Measurements from ENCODE around the gene UGT1A9. TPM values are rescaled to one million over a fixed set of nuclear protein-coding genes. Genes with fewer than 3 reads are reported as not detected.
A peak's percentile ranks its signal among the peaks of the same experiment; 100 is the strongest.

Gene UGT1A9
- total and polyA plus RNA-seq, 10 of the 15 experiments (the other 5 are each of a cell fraction or from before 2014, with no cell fraction given) = 0.07 TPM; not detected in 9

DNA sequence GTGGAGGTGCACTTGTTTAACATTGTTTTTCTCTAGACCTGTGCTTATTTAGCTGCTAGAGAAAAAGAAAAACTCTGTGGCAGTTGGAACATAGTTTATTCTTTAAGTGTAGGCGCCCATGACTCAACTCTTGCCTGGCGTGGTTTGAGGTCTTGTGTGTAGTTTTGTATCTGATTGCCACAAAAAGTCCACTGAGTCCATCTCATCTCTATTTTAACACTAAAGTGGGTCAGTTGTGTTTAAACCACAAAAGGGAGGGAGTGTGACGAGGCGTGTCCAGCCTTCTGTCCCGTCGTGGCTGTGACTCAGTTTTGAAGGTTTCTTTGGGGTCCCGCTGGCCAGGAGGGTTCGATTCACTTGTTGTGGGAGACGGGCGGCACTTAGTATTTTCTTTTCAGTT is 15.3 kb upstream of the UGT1A9 start (continued):
- TF ChIP-seq PAX5 (IDR thresholded peaks at IDR 0.05; ENCODE audit: borderline replicate concordance, low read depth, low read length) = peak; percentile 67; the same call in 1 of the 2 replicates

GRCh38 chr2:233658610-233659009 is 13.1 kb upstream of the UGT1A9 start:
- CTCF ChIA-PET = no interaction called here
- Histone ChIP-seq H3K79me2 (ENCODE audit: control insufficient read depth, insufficient read depth, low read length) (no peaks in the 10 kb centered on the region), H3K4me2 (ENCODE audit: control insufficient read depth, insufficient read depth) (no peak overlapping the region), H4K20me1 (ENCODE audit: control insufficient read depth, insufficient read depth) (no peaks in the 10 kb centered on the region), H3K9me3 (replicated peaks; ENCODE audit: control insufficient read depth, insufficient read depth, low read length) (peaks cover 2% of the 10 kb centered on the region; the same call in 1 of the 3 replicates), H3K9ac (ENCODE audit: control insufficient read depth, insufficient read depth, low read length) (no peak overlapping the region), H3K27me3 (replicated peaks in 1 of 2; ENCODE audit: control insufficient read depth in 2 of 2, insufficient read depth in 2 of 2, low read length in 1 of 2) (no peaks in the 10 kb centered on the region), H3K36me3 (ENCODE audit: control insufficient read depth in 2 of 2, insufficient read depth in 2 of 2, low read length in 1 of 2) (no peaks in the 10 kb centered on the region), H2AFZ (ENCODE audit: control insufficient read depth, low read depth, low read length) (no peak overlapping the region), H3K27ac (ENCODE audit: control insufficient read depth, insufficient read depth) (no peak overlapping the region), H3K4me3 (no peak overlapping the region), H3K4me1 (ENCODE audit: control insufficient read depth, insufficient read depth, low read length) (no peaks in the 10 kb centered on the region)
- DNase-seq (ENCODE audit: low read depth, low spot score) (no peak), FAIRE-seq (no peak), ATAC-seq (no peak)
- SMC1A ChIA-PET (ENCODE audit: uncharacterized antibody, unreplicated experiment) = no interaction called here
- intact Hi-C loops (cut with micrococcal nuclease; ENCODE audit: unreplicated experiment) = no loop called here
- POLR2A ChIA-PET = no interaction called here
- in situ Hi-C loops (cut with MboI) = no loop called here
- RAD21 ChIA-PET (ENCODE audit: unreplicated experiment) = no interaction called here
- BruUV-seq (replicated peaks) = no TSS peak
- no peak for TF ChIP-seq FOS (IDR thresholded peaks at IDR 0.05; ENCODE audit: borderline replicate concordance, extremely low read depth, insufficient read length)
- TF ChIP-seq, protein P1, sequence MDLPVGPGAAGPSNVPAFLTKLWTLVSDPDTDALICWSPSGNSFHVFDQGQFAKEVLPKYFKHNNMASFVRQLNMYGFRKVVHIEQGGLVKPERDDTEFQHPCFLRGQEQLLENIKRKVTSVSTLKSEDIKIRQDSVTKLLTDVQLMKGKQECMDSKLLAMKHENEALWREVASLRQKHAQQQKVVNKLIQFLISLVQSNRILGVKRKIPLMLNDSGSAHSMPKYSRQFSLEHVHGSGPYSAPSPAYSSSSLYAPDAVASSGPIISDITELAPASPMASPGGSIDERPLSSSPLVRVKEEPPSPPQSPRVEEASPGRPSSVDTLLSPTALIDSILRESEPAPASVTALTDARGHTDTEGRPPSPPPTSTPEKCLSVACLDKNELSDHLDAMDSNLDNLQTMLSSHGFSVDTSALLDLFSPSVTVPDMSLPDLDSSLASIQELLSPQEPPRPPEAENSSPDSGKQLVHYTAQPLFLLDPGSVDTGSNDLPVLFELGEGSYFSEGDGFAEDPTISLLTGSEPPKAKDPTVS (IDR thresholded peaks at IDR 0.05; ENCODE audit: low read depth, low read length) = no peak
- no peak for TF ChIP-seq SP1 (IDR thresholded peaks at IDR 0.05; ENCODE audit: low read depth, low read length)
- no peak for TF ChIP-seq IRF5 (IDR thresholded peaks at IDR 0.05; ENCODE audit: borderline replicate concordance)
- no peak for TF ChIP-seq WRNIP1 (IDR thresholded peaks at IDR 0.05; ENCODE audit: borderline replicate concordance, low read depth, low read length)
- TF ChIP-seq E2F8 (IDR thresholded peaks at IDR 0.05; ENCODE audit: low read depth, partially characterized antibody) = no peak
- no peak for TF ChIP-seq SMAD5 (IDR thresholded peaks at IDR 0.05; ENCODE audit: low read depth)
- no peak for TF ChIP-seq STAT1 (conservative IDR thresholded peaks at IDR 0.05)
- TF ChIP-seq POLR2A (IDR thresholded peaks at IDR 0.05; ENCODE audit: low read depth, low read length) = no peak
- no peak for TF ChIP-seq MTA2 (IDR thresholded peaks at IDR 0.05; ENCODE audit: low read depth)
- TF ChIP-seq ZNF384 (IDR thresholded peaks at IDR 0.05; ENCODE audit: borderline replicate concordance, low read depth, low read length) = no peak
- no peak for TF ChIP-seq MXI1 (IDR thresholded peaks at IDR 0.05; ENCODE audit: low read depth, low read length)
- TF ChIP-seq TCF3 (IDR thresholded peaks at IDR 0.05; ENCODE audit: borderline replicate concordance, insufficient read depth, low read depth, low read length) = no peak
- TF ChIP-seq ZNF592 (IDR thresholded peaks at IDR 0.05) = no peak
